Activated naive CD4-positive, alpha-beta T cell treated with anti-CD3 and anti-CD28 coated beads, Interleukin-2, amount 10 ng/mL, durations not matched to agents 5 hours and 36 hours (primary cell): Measurements from ENCODE around the gene ETDC. TPM values are rescaled to one million over a fixed set of nuclear protein-coding genes. Genes with fewer than 3 reads are reported as not detected.

Experiments
- total RNA-seq, 2 experiments: library from RNA; stranded (reverse); gene quantifications; one replicate each; pipeline ENCODE4 v1.2.3, GENCODE V29; 2021

ETDC gene
- not detected for total RNA-seq

DNA sequence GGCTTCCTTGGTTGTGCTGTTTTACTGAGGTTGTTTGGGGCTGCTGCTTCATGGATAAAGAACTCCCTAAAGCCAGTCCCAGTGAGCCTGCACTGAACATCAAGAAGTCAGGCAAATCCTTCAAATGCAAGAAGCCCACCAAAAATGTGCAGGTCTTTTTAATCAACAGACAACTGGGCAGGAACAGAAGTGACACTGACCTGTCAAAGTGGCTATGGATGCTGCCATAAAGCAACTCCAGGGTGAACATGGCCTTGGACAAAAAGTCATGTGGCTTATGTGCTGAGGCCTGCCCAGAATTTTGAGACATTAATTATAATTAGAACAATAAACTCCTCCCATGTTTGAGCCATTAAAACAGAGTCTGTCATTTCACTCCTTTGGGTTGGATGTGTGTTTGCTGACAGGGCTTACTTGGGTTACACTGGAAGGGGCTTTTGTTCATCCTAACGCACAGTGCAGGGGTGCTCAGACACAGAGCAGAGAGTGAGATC lies at the start of gene ETDC:
Gene ETDC (plus strand): TSS at position 51 of the 494 bp plus-strand sequence. CDS start 0 bp downstream, at position 51.

Other genes starting within 250 kb of the ETDC start
- gene SMIM10L2B, start 210.8 kb upstream of the ETDC start, total RNA-seq = under 1 TPM; 0.07 to 0.23 TPM
- gene ETDB, start 189.0 kb upstream of the ETDC start, total RNA-seq = not detected
- not detected for gene CT55, start 138.1 kb upstream of the ETDC start, total RNA-seq
- gene ETDA, start 57.4 kb upstream of the ETDC start, total RNA-seq = not detected
- gene ZNF75D, start 34.6 kb downstream of the ETDC start, total RNA-seq = 10 to 100 TPM; 11.4 to 12.6 TPM
- 1 to 10 TPM; 4.3 to 5.1 TPM for gene ZNF449, start 35.3 kb downstream of the ETDC start, total RNA-seq
- 1 to 10 TPM in 1 of 2 experiments, under 1 TPM in 1; 0.94 to 1.1 TPM for gene SMIM10L2A, start 112.5 kb downstream of the ETDC start, total RNA-seq
- gene INTS6L, start 211.2 kb downstream of the ETDC start, total RNA-seq = 10 to 100 TPM; 31.0 to 32.8 TPM